Activated CD4-positive, alpha-beta T cell treated with anti-CD3 and anti-CD28 coated beads, Interleukin-2, amount 50 U/mL, for 24 hours (primary cell): ENCODE data around the gene HMGCL.
"Not testable (repeated sequence)": the region's sequence is repeated elsewhere in the genome, so short reads cannot be mapped to it uniquely, and the experiment has no call there.

Source experiments
- DNase-seq, 2 donors: peaks; one replicate each; pipeline ENCODE4 v3.0.0-alpha.2; 2020; ENCODE audit warnings: low read depth in 1 of 2, low spot score in 1 of 2

The HMGCL gene

DNA sequence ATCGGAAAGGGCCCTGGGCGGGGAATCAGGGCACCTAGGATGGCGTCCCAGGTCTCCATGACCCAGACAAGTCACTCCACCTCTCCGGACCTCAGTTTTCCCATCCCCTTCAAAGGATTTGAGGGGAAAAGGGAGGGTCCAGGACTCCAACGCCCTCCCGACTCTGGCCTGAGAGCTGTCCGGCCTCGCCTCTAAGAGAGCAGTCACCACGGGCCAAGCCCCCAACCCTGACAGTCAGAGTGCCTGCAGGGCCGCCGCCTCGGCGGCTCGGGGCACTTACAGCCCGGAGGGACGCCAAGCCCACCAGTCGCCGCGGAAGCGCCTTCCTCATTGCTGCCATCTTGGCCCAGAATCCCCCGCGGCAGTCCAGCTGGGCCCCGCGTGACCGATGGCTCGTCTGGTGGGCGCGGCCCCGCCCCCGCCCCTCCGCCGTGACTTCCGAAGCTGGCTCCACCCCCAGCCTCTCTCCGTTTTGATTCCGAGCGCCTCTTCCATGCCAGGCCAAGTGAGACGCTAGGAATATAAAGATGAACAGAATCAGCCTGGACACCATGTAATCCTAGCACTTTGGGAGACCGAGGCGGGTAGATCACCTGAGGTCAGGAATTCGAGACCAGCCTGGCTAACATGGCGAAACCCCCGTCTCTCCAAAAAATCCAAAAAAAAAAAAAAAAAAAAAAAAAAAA is at the start of gene HMGCL:
Gene HMGCL (minus strand): TSS at position 354 of the 686 bp plus-strand sequence. CDS start 14 bp downstream, at position 340.
- peak; percentile 75 to 82 for DNase-seq

DNA sequence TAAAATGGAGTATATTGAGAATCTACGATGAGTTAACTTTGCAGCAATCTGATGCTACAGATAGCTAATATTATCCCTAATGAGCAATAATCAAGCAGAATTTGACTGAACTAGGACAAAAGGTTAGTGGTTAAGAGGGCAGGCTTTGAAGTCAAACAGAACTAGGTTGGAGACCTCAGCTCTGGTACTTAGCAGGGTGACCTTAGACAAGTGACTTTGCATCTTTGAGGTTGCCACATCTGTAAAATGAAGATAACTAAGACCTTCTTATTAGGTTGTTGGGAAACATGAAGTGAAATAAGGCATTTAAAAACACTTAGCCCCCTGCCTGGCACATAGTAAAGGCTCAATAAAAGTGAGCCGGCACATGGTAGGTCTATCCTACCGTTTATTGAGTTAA is 47.2 kb upstream of the HMGCL start:
- no peak for DNase-seq

DNA sequence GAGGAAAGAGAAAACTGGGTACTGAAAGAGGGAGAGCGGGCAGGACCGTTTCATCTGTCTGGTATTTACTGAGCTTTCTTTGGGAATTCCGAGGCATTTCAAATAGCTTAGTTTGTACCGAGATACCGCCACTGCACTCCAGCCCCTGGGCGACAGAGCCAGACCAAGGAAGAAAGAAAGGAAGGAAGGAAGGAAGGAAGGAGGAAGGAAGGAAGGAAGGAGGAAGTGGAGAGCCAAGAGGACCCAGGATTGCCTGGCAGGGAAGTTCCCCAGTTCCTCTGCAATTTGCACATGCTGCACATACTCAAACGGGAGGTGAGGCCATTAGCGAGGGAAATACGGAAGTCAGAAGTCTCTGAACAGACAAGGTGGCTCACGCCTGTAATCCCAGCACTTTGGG is 43.8 kb upstream of the HMGCL start:
- no peak for DNase-seq

DNA sequence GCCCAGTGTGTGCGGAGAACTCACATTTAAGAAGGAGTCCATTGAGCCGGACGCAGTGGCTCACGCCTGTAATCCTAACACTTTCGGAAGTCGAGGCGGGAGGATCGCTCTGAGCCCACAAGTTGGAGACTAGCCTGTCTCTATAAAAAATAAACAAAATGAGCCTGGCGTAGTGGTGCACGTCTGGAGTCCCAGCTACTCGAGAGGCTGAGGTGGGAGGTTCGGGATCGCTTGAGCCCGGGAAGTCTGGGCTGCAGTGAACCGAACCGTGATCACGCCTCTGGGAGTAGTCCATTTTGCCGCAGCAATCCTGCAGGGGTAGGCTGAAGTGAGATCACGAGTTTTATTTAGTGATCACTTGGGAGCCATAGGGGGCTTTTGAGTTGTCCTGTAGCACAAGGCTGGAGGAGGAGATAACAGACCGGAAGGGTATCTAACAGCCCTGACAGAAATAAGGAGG is 43.4 kb upstream of the HMGCL start:
- no peak for DNase-seq

DNA sequence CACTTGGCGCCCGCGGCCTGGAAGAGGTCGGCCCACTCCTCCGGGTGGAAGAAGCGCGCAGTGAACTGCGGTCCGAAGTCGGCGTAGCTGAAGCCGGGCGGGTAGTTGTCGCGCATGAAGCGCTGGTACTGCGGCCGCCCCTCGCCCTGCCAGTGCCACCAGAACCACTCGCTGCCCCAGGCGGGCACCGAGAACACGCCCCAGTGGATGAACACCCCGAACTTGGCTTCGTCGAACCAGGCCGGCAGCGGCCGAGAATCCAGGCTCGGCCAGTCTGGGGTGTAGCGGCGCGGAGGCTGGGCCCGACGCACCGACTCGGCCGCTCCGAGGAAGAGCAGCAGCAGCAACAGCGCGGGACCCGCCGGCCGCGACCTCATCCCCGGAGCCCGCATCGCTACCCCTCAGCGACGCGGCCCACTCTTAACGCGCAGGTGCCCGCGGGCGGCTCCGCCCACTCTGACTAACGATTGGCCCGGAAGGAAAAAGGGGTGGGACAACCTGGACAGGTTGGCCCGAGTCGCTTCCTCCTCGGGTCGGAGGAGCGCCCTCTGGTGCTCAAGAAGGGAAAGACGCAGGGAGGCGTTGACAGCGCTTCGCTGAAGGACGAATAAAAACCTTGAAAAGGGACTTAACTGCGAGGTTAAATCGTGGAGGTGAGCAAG is 42.8 kb upstream of the HMGCL start, which contains the start of gene FUCA1:
Gene FUCA1 (minus strand): TSS at position 396 of the 662 bp plus-strand sequence. CDS start 4 bp downstream, at position 392.
- DNase-seq = peak; percentile 83 to 92

DNA sequence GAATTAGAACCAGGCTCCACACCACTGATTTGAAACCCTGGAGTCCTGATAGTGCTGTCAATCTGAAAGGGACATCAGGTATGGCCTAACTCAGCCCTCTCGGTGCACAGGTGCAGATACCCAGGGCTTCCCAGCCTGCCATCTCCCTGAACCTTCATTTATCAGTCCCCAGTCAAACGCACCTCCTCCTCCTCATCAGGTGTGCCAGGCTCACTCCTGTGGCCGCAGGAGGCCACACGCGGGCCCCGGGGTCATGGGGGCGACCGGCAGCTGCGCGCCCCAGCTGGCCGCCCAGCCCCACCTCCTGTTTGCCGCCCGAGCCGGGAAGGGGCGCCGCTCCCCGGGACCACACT is 42.3 kb upstream of the HMGCL start:
- no peak for DNase-seq

DNA sequence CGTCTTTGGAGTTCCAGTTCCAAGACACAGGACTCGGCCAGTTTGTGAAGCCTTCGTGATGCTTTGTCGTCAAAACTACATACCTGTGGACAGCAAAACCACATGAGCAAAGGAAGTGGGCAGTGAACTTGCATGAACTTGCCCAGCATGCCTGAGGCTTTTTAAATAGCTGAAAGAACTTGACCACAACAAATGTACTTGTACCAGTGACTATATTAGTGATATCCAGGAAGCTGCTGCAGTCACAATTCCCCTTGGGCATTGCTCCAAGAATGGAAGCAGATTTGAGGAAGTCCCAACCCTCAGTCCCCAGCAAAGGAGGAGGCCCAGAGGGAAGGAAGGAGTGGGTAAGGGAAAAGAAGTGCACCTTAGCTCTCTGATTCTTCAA is 40.3 kb upstream of the HMGCL start:
- no peak for DNase-seq

DNA sequence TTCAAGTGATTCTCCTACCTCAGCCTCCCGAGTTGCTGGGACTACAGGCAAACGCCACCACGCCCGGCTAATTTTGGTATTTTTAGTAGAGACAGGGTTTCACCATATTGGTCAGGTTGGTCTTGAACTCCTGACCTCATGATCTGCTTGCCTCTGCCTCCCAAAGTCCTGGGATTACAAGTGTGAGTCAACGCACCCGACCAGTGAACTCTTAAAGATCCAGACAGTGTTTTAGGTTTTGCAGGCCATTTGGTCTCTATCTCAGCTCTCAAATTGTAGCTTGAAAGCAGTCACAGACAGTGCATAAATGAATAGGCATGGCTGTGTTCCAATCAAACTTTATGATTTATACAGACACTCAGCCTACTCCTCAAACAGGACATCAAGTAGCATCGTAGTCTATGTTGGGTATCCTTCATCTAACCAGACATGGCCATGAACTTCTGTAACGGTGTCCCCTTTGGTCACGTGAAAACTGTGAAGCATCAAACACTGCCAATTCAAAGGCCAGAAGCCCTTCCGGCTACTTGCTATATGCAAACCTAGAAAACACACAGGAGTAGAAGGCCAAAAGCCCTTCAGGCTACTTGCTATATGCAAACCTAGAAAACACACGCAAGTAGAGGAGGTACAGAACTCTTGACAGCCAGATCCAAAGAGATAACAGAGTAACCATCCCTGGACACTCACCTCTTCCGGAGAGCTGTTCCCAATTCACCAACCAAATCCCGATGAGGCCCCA is 39.7 kb upstream of the HMGCL start:
- no peak for DNase-seq

DNA sequence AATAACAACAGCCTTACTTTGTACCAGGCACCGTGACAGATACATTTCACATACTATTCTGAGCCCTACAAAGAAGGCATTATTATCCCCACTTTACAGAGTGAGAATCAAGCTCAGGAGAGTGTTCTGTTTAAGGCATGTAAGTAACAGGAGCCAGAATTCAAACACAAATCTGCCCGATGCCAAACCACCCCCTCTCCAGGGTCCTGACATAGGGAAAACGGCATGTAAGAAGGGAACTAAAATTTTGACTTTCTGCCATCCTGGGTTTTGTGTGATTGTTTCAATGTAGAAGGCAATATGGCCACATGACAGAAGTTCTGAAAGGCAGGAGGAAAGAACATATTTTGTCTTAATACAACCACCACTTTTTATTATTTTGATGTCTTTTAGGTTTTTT is 37.4 kb upstream of the HMGCL start:
- no peak for DNase-seq

DNA sequence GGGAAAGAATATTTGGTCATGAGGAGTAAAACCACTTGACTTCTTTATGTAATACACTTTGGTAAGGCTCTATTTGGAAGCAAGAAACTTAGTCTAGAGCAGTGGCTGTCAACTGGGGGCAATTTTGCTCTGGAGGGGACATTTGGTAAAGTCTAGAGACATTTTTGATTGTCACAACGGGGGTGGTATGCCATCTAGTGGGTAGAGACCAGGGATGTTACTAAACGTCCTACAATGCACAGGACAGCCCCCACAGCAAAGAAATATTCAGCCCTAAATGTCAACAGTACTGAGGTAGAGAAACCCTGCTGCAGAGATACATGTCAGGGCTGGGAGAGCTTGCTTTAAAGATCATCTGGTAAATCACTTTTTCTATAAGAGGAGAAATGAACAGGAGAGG is 29.3 kb upstream of the HMGCL start:
- no peak for DNase-seq

DNA sequence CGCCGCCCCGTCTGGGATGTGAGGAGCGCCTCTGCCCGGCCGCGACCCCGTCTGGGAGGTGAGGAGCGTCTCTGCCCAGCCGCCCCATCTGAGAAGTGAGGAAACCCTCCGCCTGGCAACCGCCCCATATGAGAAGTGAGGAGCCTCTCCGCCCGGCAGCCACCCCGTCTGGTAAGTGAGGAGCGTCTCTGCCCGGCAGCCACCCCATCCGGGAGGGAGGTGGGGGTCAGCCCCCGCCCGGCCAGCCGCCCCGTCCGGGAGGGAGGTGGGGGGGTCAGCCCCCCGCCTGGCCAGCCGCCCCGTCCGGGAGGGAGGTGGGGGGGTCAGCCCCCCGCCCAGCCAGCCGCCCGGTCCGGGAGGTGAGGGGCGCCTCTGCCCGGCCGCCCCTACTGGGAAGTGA is 27.9 kb upstream of the HMGCL start:
- DNase-seq = not testable (repeated sequence)

DNA sequence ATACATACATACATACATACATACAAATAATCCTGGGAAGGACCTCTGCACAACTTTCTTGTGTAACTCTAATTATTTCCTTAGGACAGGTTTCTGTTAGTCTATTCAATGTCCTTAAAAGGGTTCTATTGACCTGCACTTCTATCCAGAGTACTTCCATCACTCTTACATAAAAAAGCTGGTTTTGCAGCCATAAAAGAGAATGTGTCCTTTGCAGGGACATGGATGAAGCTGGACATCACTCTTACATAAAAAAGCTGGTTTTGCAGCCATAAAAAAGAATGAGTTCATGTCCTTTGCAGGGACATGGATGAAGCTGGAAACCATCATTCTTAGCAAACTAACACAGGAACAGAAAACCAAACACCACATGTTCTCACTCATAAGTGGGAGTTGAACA is 26.2 kb upstream of the HMGCL start:
- DNase-seq = not testable (repeated sequence)

DNA sequence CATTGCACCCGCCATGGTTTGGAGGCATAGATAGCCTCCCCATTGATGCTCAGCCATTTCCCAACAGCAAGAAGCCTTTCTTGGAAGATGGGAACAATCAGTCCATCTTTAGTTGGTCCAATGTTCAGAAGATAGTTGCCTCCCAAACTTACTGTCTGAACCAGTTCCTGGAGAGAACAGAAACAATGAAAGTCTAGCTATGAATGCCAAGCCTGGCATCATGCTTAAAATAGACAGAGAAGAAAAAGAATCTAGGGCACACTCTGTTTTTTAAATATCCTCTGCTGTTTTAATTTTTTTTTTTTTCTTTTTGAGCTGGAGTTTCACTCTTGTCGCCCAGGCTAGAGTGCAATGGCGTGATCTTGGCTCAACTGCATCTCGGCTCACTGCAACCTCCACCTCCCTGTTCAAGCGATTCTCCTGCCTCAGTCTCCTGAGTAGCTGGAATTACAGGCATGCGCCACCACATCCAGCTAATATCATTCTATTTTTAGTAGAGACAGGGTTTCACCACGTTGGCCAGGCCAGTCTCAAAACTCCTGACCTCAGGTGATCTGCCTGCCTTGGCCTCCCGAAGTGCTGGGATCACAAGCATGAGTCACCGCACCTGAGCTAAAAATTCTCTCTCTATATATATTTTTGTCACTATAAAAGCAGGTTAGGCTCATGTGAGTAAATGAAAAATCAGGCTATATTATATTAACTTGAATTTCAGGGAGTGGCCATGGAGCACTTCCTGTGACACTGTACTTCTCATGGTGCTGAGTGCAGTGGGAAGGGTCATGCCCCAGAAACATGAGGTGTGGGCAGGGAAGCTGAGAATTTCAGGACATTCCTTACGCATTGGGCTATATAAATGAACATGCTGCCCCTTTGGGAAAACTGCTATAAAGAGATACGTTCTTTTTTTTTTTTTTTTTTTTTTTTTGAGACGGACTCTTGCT is 23.7 kb upstream of the HMGCL start:
- DNase-seq = no peak

DNA sequence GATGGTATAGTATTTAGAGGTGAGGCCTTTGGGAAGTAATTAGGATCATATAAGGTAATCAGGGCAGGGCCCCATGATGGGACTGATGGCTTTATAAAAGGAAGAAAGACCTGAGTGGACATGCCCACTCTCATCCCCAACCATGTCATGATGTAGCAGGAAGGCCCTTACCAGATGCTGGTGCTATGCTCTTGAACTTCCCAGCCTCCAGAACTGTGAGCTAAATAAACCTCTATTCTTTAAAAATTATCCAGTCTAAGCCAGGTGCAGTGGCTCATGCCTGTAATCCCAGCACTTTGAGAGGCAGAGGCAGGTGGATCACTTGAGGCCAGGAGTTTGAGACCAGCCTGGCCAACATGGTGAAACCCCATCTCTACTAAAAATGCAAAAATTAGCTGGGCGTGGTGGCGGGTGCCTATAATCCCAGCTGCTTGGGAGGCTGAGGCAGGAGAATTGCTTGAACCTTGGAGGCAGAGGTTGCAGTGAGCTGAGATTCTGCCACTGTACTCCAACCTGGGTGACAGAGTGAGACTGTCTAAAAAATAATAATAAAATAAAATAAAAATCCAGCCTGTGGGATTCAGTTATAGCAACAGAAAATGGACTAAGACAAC is 22.4 kb upstream of the HMGCL start:
- not testable (repeated sequence) for DNase-seq

DNA sequence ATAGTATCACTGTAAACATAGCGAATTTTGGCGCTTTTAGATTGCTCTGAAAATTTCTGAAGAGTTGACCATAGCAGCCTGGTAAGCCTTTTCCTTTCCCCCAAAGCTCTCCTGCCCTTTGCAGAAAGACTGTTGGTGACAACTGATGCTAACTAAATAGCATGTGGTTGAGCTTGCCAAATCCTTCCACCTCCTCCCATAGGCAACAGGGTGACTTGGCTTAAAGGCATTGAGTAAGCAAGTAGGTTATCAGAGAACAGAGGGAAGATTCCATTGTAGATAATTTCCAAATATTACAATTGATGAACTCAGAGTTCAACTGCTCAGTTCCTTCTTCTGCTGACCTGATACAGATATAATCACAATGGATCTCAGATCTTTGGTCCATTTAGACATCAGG is 19.9 kb upstream of the HMGCL start:
- DNase-seq = no peak

DNA sequence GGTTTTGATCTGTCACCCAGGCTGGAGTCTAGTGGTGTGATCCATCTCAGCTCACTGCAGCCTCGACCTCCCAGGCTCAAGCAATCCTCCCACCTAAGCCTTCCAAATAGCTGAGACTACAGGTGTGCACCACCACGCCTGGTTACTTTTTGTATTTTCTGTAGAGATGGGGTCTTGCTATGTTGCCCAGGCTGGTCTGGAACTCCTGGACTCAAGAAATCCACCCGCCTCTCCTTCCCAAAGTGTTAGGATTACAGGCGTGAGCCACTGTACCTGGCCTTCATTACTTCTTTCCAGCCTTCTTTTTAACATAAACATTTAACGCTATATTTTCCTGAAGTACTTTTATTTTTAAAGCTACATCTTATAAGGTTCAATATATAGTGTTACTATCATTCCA is 18.4 kb upstream of the HMGCL start:
- DNase-seq = no peak

DNA sequence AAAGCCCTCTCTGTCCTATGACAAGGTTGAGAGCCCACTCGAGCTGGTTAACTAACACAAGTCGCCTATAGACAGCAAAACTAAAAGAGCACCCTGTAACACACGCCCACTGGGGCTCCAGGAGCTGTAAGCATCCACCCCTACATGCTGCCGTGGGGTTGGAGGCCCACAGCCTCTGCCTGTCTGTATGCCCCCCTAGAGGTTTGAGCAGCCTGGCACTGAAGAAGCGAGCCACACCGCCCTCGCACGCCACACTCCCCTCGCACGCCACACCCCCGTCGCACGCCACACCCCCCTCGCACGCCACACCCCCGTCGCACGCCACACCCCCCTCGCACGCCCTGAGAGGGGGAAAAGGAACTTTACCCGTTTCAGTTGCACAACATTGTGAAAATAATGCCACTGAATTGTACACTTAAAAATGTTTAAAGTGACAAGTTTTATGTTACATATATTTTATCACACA is 13.2 kb upstream of the HMGCL start:
- DNase-seq = peak; percentile 53 to 60

DNA sequence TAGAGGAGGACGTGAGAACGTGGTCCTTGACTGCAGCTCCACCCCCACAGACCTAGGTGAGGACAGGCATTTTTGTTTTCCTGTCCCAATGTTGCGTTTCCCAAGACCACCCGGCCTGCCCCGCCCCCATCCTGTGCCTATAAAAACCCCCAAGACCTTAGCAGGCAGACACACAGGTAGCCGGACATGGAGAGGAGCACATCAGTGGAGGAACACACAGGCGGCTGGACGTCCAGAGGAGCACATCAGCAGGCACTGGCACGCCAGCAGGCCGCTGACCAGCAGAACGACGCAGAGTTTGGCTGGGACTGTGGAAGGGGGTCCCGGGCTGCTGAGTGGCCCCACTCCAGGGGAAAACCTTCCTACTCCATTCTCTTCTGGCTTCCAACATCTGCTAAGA is 12.7 kb upstream of the HMGCL start:
- DNase-seq = no peak

DNA sequence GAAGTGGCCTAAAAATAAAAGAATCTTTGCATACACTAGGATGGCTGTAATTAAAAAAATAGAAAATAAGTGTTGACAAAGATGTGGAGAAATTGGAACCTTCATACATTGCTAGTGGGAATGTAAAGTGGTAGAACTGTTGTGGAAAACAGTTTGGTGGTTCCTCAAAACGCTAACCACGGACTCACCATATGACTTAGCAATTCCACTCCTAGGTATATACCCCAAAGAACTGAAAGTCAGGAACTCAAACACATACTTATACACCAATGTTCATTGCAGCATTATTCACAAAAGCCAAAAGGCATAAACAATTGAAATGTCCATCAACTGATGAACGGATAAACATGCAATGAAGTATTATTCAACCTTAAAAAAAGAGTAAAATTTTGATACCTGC is 10.8 kb upstream of the HMGCL start:
- DNase-seq = no peak

DNA sequence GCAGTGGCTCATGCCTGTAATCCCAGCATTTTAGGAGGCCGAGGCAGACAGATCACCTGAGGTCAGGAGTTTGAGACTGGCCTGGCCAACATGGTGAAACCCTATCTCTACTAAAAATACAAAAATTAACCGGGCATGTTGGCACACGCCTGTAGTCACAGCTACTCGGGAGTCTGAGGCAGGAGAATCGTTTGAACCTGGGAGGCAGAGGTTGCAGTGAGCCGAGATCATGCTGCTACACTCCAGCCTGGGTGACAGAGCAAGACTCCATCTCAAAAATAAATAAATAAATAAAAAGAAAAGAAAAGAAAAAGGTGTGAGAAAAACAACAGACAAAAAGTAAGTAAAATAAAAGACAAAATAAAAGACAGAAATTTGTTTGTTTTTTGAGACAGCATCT is 8.9 kb upstream of the HMGCL start:
- DNase-seq = not testable (repeated sequence)
